Keratinocyte (primary cell): ENCODE measurements around the gene AGPAT3. TPM values are rescaled to one million over a fixed set of nuclear protein-coding genes. Genes with fewer than 3 reads are reported as not detected.

Experiments
- DNase-seq: peaks from one replicate; pipeline ENCODE4 v3.0.0-alpha.2; 2011; ENCODE audit warnings: low read depth, missing footprints, low spot score
- FAIRE-seq: peaks from 2 replicates; lab custom pipeline; 2011; peaks lifted over from hg19 to GRCh38; lab: Jason Lieb, UNC
- H2AFZ ChIP-seq: 2 replicates; pipeline ENCODE4 v1.6.0; 2012; ENCODE audit warnings: low read length, control low read depth, inconsistent platforms; ENCODE audit not compliant: control insufficient read depth
- H3K27ac ChIP-seq: 2 replicates; pipeline ENCODE4 v1.5.1; 2011; ENCODE audit warnings: low read length; ENCODE audit not compliant: control insufficient read depth, insufficient read depth
- H3K27me3 ChIP-seq: 3 replicates; pipeline ENCODE4 v1.6.0; 2011; ENCODE audit warnings: low read length; ENCODE audit not compliant: control insufficient read depth, insufficient read depth; ENCODE audit errors: extremely low read depth
- H3K36me3 ChIP-seq, 2 experiments: 2 replicates in 1 of 2; 3 replicates in 1 of 2; pipeline ENCODE4 v1.5.1; 2011; ENCODE audit warnings: low read length in 2 of 2, mild to moderate bottlenecking in 1 of 2; ENCODE audit not compliant: control insufficient read depth in 2 of 2, insufficient read depth in 2 of 2; ENCODE audit errors: extremely low read depth in 1 of 2
- H3K4me1 ChIP-seq: 3 replicates; pipeline ENCODE4 v1.5.1; 2011; ENCODE audit warnings: low read length; ENCODE audit not compliant: control insufficient read depth, insufficient read depth; ENCODE audit errors: extremely low read depth
- H3K4me2 ChIP-seq: 3 replicates; pipeline ENCODE4 v1.6.0; 2011; ENCODE audit warnings: low read depth, low read length; ENCODE audit not compliant: control insufficient read depth, insufficient read depth; ENCODE audit errors: extremely low read depth
- H3K4me3 ChIP-seq, 3 experiments: fragments of 200-600 bp in 1 of 3; sonication (generic) in 1 of 3; 2 replicates in 2 of 3; 3 replicates in 1 of 3; pipeline ENCODE4 v1.5.1; 2011 to 2016; ENCODE audit warnings: low read length in 3 of 3, mild to moderate bottlenecking in 3 of 3, control low read depth in 2 of 3, inconsistent platforms in 1 of 3, low read depth in 1 of 3, mixed read lengths in 1 of 3, mixed run types in 1 of 3, moderate library complexity in 1 of 3; ENCODE audit not compliant: control insufficient read depth in 2 of 3, insufficient read depth in 2 of 3; ENCODE audit errors: extremely low read depth in 1 of 3
- H3K79me2 ChIP-seq: 2 replicates; pipeline ENCODE4 v1.6.0; 2012; ENCODE audit warnings: low read length; ENCODE audit not compliant: control insufficient read depth, insufficient read depth
- H3K9ac ChIP-seq: 3 replicates; pipeline ENCODE4 v1.6.0; 2011; ENCODE audit warnings: low read length; ENCODE audit not compliant: control insufficient read depth, insufficient read depth; ENCODE audit errors: extremely low read depth
- H3K9me1 ChIP-seq: 3 replicates; pipeline ENCODE4 v1.6.0; 2011; ENCODE audit warnings: low read length; ENCODE audit not compliant: control insufficient read depth, insufficient read depth; ENCODE audit errors: extremely low read depth
- H3K9me3 ChIP-seq: 2 replicates; pipeline ENCODE4 v1.5.1; 2012; ENCODE audit warnings: low read depth, low read length; ENCODE audit not compliant: control insufficient read depth
- H4K20me1 ChIP-seq: 3 replicates; pipeline ENCODE4 v1.6.0; 2011; ENCODE audit warnings: low read length; ENCODE audit not compliant: control insufficient read depth, insufficient read depth; ENCODE audit errors: extremely low read depth
- CTCF ChIP-seq, 3 experiments: IDR thresholded peaks in 1 of 3; conservative IDR thresholded peaks in 1 of 3; optimal IDR thresholded peaks in 1 of 3; 2 replicates in 2 of 3; 3 replicates in 1 of 3; pipeline versions ENCODE3 to v1.5.1; 2011; ENCODE audit warnings: low read length in 3 of 3, mild to moderate bottlenecking in 3 of 3, moderate library complexity in 2 of 3, control low read depth in 1 of 3, inconsistent platforms in 1 of 3; ENCODE audit not compliant: insufficient read depth in 2 of 3; ENCODE audit errors: extremely low read depth in 1 of 3
- EZH2 ChIP-seq: IDR thresholded peaks from one replicate; pipeline ENCODE4 v1.6.1; 2012; ENCODE audit warnings: inconsistent platforms, mild to moderate bottlenecking, low read length, moderate library complexity
- dilution Hi-C: fragments of 300-500 bp; cut with MboI; formaldehyde crosslinking; loops from one replicate; pipeline ENCODE4 v1.7.0; 2020; ENCODE audit warnings: low sequenced_read_pairs; ENCODE audit not compliant: extremely low pct_ligation_motif_present
- polyA plus RNA-seq, 5 experiments: library from polyadenylated mRNA; depleted of rRNA in 3 of 5; stranded (reverse) in 3 of 5; stranded (forward) in 1 of 5; unstranded in 1 of 5; fragments of >200 nt; gene quantifications; 1 replicate in 1 of 5; 2 replicates in 3 of 5; 3 replicates in 1 of 5; pipeline versions ENCODE4 v1.2.1 to v1.2.3, GENCODE V29; 2011 to 2012; ENCODE audit warnings: missing spikeins in 2 of 5, low read depth in 1 of 5, low replicate concordance in 1 of 5

The AGPAT3 gene
- polyA plus RNA-seq, 1 donor (not counting 4 experiments of a cell fraction or from before 2014, with no cell fraction given), result 21.7 TPM

- DNase-seq, result peak; percentile 17
- Histone ChIP-seq H3K27me3 (no peaks in the 10 kb centered on the region), H3K36me3 (peaks cover 3 to 10% of the 10 kb centered on the region in 2 experiments), H3K4me1 (no peaks in the 10 kb centered on the region), H3K9me1 (no peaks in the 10 kb centered on the region), H3K79me2 (no peaks in the 10 kb centered on the region), H4K20me1 (no peaks in the 10 kb centered on the region), H3K4me3 (peak overlapping the region in 1 of 3 experiments; percentile 11), H3K27ac (no peak overlapping the region), H3K4me2 (peak overlapping the region; percentile 34), H3K9me3 (no peaks in the 10 kb centered on the region), H2AFZ (no peak overlapping the region), H3K9ac (no peak overlapping the region)
- TF ChIP-seq CTCF (optimal IDR thresholded peaks at IDR 0.05 in 1 of 3, IDR thresholded peaks at IDR 0.05 in 1 of 3, conservative IDR thresholded peaks at IDR 0.05 in 1 of 3; ENCODE audit: extremely low read depth in 1 of 3, insufficient read depth in 2 of 3, low read length in 3 of 3), result peak; percentile 89 to 97 (median 97)
- TF ChIP-seq EZH2, result no peak
- no peak for FAIRE-seq
- dilution Hi-C loops, result no loop called here
These were observed 110.6 kb downstream of the AGPAT3 start for GRCh38 chr21:43975469-43976098.

- Histone ChIP-seq H3K27me3 (no peaks in the 10 kb centered on the region), H3K4me2 (no peak overlapping the region), H3K9ac (no peak overlapping the region), H3K4me3 (no peak overlapping the region), H3K9me3 (no peaks in the 10 kb centered on the region), H4K20me1 (no peaks in the 10 kb centered on the region), H3K4me1 (no peaks in the 10 kb centered on the region), H3K27ac (no peak overlapping the region), H3K36me3 (peaks cover 5 to 7% of the 10 kb centered on the region in 2 experiments), H3K9me1 (no peaks in the 10 kb centered on the region), H3K79me2 (no peaks in the 10 kb centered on the region), H2AFZ (no peak overlapping the region)
- FAIRE-seq (no peak), DNase-seq (no peak)
- no peak for TF ChIP-seq EZH2
- TF ChIP-seq CTCF (optimal IDR thresholded peaks at IDR 0.05 in 1 of 3, IDR thresholded peaks at IDR 0.05 in 1 of 3, conservative IDR thresholded peaks at IDR 0.05 in 1 of 3; ENCODE audit: extremely low read depth in 1 of 3, insufficient read depth in 2 of 3, low read length in 3 of 3), result no peak
- dilution Hi-C loops, result no loop called here
These were observed 111.6 kb downstream of the AGPAT3 start for GRCh38 chr21:43976661-43977060.
